H1 (cell line): ENCODE results near the gene TMEM139. TPM values are rescaled to one million over a fixed set of nuclear protein-coding genes. Genes with fewer than 3 reads are reported as not detected.

Source experiments
- PHF8 ChIP-seq: fragments of 200-600 bp; sonication (generic); conservative IDR thresholded peaks from 2 replicates; pipeline ENCODE4 v1.7.1; 2012; ENCODE audit warnings: low read depth, mild to moderate bottlenecking, inconsistent platforms, low read length, moderate library complexity
- RNF2 ChIP-seq: fragments of 200-900, 300-1000 bp; sonication (generic); IDR thresholded peaks from 2 replicates; pipeline ENCODE4 v1.7.1; 2016; ENCODE audit warnings: borderline replicate concordance, low read depth, mild to moderate bottlenecking, antibody characterized with exemption, low read length; ENCODE audit not compliant: poor library complexity, severe bottlenecking; ENCODE audit errors: missing control alignments
- polyA plus RNA-seq, 7 experiments: library from polyadenylated mRNA; depleted of rRNA in 3 of 7; stranded (reverse) in 5 of 7; unstranded in 2 of 7; fragments of >200 nt in 5 of 7; fragments of 200-250 nt in 2 of 7; gene quantifications; 1 replicate in 5 of 7; 2 replicates in 1 of 7; 4 replicates in 1 of 7; pipeline versions ENCODE4 v1.2.1 to v1.2.3, GENCODE V29; 2011 to 2013; ENCODE audit warnings: missing spikeins in 2 of 7, mixed read lengths in 2 of 7
- total RNA-seq: library from RNA; stranded (reverse); fragmentation: NEBNext Ultra II Directional; extraction: Animal tissue kit (Norgen Biotek cat#: 25700); gene quantifications from 2 replicates; pipeline ENCODE4 v1.2.1, GENCODE V29; 2021

The TMEM139 gene
- total and polyA plus RNA-seq, 2 of the 8 experiments (the other 6 are each of a cell fraction or from before 2014, with no cell fraction given) = 3.2 to 6.7 TPM

GRCh38 chr7:143252006-143252405 is 32.8 kb upstream of the TMEM139 start (continued):
- TF ChIP-seq PHF8 (no peak), RNF2 (no peak)
